NCI-H2107 (cell line): ENCODE data around the gene PGGHG.
"Not testable (repeated sequence)": the region's sequence is repeated elsewhere in the genome, so short reads cannot be mapped to it uniquely, and the experiment has no call there.

Experiments used
- DNase-seq: peaks from one replicate; lab custom pipeline; 2025; lab: John Stamatoyannopoulos, UW

Gene PGGHG

GRCh38 chr11:330307-330693 lies 41.4 kb downstream of the PGGHG start:
- DNase-seq, result no peak

- DNase-seq, result no peak
Measured at GRCh38 chr11:330694-331357, 41.9 kb downstream of the PGGHG start.

DNA sequence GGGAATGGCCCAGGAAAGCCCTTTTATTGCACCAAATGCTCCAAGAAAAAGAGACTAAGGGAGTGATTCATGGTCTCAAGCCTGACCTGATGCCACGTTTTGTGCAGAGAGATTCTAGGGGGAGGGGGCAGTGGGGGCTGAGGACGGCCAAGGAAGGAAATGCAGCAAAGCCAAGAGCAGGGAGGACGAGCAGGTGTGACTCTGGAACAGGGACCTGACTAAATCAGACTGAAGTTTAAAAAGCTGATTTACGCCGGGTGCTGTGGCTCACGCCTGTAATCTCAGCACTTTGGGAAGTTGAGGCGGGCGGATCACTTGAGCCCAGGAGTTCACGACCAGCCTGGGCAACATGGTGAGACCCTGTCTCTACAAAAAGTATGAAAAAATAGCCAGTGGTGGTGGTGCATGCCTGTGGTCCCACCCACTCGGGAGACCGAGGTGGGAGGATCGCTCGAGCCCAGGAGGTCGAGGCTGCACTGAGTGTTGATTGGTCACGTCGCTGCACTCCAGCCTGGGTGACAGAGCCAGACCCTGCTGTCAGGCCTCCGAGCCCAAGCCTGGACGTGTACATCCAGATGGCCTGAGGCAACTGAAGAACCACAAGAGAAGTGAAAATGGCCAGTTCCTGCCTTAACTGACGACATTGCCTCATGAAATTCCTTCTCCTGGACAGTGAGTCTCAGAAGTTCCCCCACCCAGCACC lies 42.6 kb downstream of the PGGHG start:
- no peak for DNase-seq

DNA sequence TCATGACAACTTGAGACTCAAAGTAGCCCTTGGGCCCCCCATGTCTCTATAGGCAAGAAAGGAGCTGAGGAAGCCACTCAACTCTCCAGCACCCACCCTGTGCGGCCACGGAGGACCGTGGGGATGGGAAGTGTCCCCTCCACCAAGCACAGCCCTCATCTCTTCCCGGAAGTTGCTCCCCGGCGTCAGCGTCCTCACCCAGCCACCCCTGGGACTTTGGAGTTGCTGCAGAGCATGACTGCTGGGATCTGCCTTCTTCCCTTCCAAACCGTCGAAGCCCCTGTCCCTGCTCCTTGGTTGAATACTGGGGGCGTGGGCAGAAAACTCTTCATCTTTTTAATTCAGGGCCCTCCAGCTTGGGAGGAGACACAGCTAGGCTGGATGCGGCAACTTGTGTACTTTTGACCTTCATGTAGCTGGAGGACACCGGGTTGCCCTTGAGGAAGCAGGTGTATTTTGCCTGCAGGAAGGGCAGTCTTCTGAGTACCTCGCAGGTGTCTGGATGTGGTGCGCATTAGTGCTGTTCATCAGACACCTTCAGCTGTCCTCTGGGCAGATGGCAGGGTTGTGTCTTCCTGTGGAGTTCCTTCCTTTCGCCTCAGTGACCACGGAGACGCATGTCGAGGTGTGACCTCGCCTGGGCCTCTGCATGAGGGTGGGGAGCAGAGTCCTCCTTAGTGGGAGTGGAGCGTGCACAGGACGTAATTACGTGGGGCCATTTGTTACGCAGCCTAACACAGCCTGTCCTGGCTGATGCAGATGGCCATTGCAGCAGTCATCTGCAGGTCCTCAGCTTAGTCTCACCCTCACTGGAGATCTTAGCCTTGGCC lies 43.9 kb downstream of the PGGHG start:
- DNase-seq, result no peak

- not testable (repeated sequence) for DNase-seq
Measured at GRCh38 chr11:333616-334263, 44.8 kb downstream of the PGGHG start.

- no peak for DNase-seq
Measured at GRCh38 chr11:334264-334994, 45.5 kb downstream of the PGGHG start.

GRCh38 chr11:335779-336658 lies 47.1 kb downstream of the PGGHG start:
- DNase-seq, result no peak

DNA sequence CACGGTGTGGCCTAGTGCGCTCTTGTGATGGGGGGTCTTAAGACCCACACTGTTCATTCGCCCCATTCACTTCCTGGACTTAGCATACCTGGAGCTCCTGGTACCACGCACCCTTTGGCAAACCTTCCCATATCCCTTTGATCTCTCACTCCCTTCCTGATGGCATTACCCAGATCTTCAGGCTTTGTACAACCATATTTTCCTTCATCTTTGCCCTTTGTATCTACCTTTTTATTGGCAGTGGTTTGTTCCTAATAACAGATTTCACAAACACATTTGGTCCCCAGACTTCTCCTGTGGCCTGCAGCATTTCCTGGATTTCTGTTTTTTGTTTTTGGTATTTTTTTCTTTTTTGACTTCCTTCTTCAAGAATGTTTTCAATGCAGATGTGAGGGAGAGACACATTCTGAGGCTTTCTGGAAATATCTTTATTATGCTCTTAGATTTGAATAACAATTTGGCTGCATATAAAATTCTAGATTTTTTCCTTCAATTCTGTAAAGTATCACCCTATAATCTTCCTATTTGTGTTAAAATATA lies 47.8 kb downstream of the PGGHG start:
- no peak for DNase-seq

- no peak for DNase-seq
Measured at GRCh38 chr11:337711-338110, 48.8 kb downstream of the PGGHG start.

DNA sequence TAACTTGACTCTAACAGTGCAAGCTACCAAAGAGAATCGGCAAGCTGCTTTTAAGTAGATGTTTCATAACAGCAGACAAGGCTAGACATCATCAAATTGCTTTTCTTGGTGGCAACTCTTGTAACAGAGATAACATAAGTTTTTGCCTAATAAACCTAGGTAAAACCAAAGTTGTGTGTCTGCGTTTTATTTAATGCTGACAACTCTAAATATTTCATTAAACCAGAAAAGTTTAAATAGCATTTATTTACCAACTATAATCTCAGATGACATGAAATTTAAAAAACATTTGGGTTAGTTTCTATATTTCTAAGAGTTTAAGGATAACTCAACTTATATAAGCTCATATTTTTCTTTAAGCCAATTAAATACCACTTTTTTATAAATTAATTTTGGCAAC lies 51.0 kb downstream of the PGGHG start:
- DNase-seq, result no peak

- no peak for DNase-seq
Measured at GRCh38 chr11:340539-341512, 51.9 kb downstream of the PGGHG start.

DNA sequence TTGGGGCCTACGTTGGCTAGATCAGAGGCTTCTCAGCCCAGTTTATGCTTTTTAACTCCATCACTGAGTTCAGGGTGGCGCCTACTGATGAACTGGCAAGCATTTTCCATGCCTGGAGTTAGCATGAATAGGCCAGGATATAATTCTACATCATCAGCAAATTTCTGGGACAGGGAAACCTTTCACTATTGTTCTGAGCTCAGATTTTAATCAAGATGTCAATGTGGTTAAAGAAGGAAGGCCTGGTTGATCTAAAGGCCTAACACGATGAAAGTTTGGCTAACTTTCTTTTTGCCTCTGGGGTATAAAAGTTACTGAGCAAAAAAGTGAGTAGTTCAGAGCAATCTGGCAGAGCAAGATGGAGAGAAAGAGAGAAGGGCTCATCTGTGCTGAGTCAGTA lies 53.4 kb downstream of the PGGHG start:
- no peak for DNase-seq

DNA sequence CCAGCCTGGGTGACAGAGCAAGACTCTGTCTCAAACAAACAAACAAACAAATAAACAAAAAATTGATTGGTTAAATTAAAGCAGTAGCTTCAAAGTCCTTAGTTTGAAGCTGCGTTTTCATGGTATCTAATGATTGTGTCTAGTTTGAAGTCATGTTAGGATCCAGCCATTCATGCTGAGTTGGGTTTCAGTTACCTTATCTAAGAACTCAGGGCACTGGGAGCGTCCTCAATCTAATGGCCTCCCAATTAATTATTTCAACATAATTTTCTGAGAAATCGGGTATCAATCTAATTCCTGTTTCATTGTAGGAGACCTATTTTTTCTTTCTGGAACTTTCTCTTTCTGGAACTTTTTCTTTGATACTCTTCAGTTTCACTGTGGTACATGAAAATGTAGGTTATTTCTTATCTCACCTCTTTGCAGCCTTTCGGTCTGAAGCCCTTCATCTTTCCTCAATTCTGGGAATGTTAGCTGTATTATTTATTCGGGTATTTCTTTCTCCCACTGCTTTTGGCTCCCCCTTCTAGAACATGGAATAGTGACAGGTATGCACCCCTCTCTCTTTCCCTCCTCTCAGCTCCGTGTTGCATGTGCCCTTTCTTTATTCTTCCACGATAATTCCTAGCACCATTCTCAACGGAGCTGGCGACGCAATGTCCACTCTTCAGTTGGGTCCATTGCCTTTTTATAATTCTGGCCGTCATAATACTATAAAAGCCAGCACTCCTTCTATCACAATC lies 56.1 kb downstream of the PGGHG start:
- no peak for DNase-seq
